Activated CD8-positive, alpha-beta T cell treated with anti-CD3 and anti-CD28 coated beads for 36 hours (primary cell): ENCODE results near the gene ANKZF1. TPM values are rescaled to one million over a fixed set of nuclear protein-coding genes. Genes with fewer than 3 reads are reported as not detected.

ENCODE experiments used
- ATAC-seq: fragments of 200-7000 bp; cut with Tn5 transposase; one replicate; pipeline ENCODE4 v1.10.0; 2021; ENCODE audit warnings: mild to moderate bottlenecking, moderate library complexity
- CTCF ChIA-PET: fragments of 350-600 bp; sonication (Branson Sonifier 250); formaldehyde crosslinking; loops from one replicate; lab custom pipeline; 2021; ENCODE audit warnings: antibody characterized with exemption; lab: Charles Lee
- POLR2A ChIA-PET: fragments of 350-600 bp; sonication (Branson Sonifier 250); formaldehyde crosslinking; loops from one replicate; lab custom pipeline; 2021; ENCODE audit warnings: antibody characterized with exemption; lab: Charles Lee
- DNase-seq: peaks from one replicate; pipeline ENCODE4 v3.0.0-alpha.2; 2020
- H3K27ac Mint-ChIP-seq: one replicate; pipeline ENCODE4 v1.8.0; 2021; ENCODE audit warnings: mild to moderate bottlenecking, mixed read lengths
- H3K27me3 Mint-ChIP-seq: one replicate; pipeline ENCODE4 v1.8.0; 2021; ENCODE audit warnings: mixed read lengths
- H3K36me3 Mint-ChIP-seq: one replicate; pipeline ENCODE4 v1.8.0; 2021; ENCODE audit warnings: low read depth, mixed read lengths
- H3K4me1 Mint-ChIP-seq: one replicate; pipeline ENCODE4 v1.8.0; 2021; ENCODE audit warnings: low read depth, mixed read lengths
- H3K4me3 Mint-ChIP-seq: one replicate; pipeline ENCODE4 v1.8.0; 2021; ENCODE audit warnings: mild to moderate bottlenecking, moderate library complexity, mixed read lengths
- H3K9me3 Mint-ChIP-seq: one replicate; pipeline ENCODE4 v1.8.0; 2021; ENCODE audit warnings: mixed read lengths
- intact Hi-C: fragments of 100-400 bp; cut with micrococcal nuclease; formaldehyde crosslinking; loops from one replicate; pipeline ENCODE4 v1.10.0; 2022
- total RNA-seq, 2 experiments: library from RNA; stranded (reverse); gene quantifications; one replicate each; pipeline ENCODE4 v1.2.3, GENCODE V29; 2021
- TF ChIP-seq, protein P1 (sequence below): fragments of 200-600 bp; IDR thresholded peaks from one replicate; pipeline ENCODE4 v1.8.0; 2022; ENCODE audit warnings: antibody characterized with exemption, mild to moderate bottlenecking

The ANKZF1 gene
- total RNA-seq, 2 experiments from 2014 or later: 216 to 217 TPM

DNA sequence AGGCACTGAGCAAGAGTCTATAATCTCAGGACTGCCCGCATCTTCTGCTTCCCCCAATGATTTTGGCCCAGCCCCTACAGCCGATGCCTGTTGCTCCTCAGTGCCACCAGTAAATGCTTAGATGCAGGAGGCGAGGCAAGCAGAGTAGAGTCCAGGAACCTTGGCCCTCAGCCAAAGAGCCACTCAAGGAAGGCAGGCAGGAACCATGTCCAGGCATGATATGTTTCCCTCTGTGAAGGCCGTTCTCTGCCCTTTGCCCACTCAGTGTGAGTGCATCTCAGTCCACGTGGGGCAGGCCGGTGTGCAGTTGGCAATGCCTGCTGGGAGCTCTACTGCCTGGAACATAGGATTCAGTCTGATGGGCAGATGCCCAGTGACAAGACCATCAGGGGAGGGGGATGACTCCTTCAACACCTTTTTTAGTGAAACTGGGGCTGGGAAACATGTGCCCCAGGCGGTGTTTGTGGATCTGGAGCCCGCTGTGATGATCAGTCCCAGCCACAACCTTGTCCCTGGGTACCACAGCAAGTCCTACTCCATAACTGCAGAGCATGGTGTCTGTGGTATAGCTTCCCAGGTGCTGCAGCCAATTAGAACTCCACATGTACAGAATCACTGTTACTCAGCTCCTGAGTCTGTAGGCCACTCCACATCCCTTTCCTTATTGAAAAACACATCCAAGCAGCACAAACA is 39.9 kb downstream of the ANKZF1 start:
- intact Hi-C loops: no loop called here
- Mint-ChIP-seq H3K4me3 (no peak overlapping the region), H3K4me1 (peaks cover 4% of the 10 kb centered on the region), H3K27ac (no peak overlapping the region), H3K9me3 (no peaks in the 10 kb centered on the region), H3K36me3 (no peaks in the 10 kb centered on the region), H3K27me3 (no peaks in the 10 kb centered on the region)
- ChIA-PET POLR2A (interaction anchor here (0.6 to 0.7 kb wide), 2 partner anchors 8 to 24 kb away, joined by 3 read pairs; partner anchors contain the start of gene STK16), CTCF (interaction anchor here (1.7 kb wide), 1 partner anchor 29 kb away, joined by 5 read pairs; no protein-coding TSS in a partner anchor)
- ATAC-seq (no peak), DNase-seq (no peak)
- TF ChIP-seq, protein P1, sequence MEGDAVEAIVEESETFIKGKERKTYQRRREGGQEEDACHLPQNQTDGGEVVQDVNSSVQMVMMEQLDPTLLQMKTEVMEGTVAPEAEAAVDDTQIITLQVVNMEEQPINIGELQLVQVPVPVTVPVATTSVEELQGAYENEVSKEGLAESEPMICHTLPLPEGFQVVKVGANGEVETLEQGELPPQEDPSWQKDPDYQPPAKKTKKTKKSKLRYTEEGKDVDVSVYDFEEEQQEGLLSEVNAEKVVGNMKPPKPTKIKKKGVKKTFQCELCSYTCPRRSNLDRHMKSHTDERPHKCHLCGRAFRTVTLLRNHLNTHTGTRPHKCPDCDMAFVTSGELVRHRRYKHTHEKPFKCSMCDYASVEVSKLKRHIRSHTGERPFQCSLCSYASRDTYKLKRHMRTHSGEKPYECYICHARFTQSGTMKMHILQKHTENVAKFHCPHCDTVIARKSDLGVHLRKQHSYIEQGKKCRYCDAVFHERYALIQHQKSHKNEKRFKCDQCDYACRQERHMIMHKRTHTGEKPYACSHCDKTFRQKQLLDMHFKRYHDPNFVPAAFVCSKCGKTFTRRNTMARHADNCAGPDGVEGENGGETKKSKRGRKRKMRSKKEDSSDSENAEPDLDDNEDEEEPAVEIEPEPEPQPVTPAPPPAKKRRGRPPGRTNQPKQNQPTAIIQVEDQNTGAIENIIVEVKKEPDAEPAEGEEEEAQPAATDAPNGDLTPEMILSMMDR: no peak

DNA sequence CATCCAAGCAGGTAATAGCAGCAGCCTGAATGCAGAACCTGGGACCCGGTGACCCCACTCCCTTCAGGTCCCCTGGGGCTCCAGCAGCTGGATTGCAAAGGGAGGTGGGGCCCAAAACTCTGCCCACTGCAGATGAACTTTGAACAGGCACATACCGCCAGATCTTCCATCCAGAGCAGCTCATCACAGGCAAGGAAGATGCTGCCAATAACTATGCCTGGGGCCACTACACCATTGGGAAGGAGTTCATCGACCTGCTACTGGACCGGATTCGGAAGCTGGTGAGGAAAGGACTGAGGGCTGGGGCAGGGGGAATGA is 40.4 kb downstream of the ANKZF1 start:
- ATAC-seq (no peak), DNase-seq (no peak)
- H3K36me3 Mint-ChIP-seq: no peaks in the 10 kb centered on the region
- H3K27ac Mint-ChIP-seq: no peak overlapping the region
- TF ChIP-seq, protein P1: no peak
- POLR2A ChIA-PET: interaction anchor here (0.7 kb wide), 1 partner anchor 8 kb away, joined by 3 read pairs; no protein-coding TSS in a partner anchor
- peaks cover 4% of the 10 kb centered on the region for H3K4me1 Mint-ChIP-seq
- intact Hi-C loops: no loop called here
- no peaks in the 10 kb centered on the region for H3K27me3 Mint-ChIP-seq
- CTCF ChIA-PET: interaction anchor here (1.7 kb wide), 1 partner anchor 29 kb away, joined by 5 read pairs; no protein-coding TSS in a partner anchor
- H3K9me3 Mint-ChIP-seq: no peaks in the 10 kb centered on the region
- no peak overlapping the region for H3K4me3 Mint-ChIP-seq

DNA sequence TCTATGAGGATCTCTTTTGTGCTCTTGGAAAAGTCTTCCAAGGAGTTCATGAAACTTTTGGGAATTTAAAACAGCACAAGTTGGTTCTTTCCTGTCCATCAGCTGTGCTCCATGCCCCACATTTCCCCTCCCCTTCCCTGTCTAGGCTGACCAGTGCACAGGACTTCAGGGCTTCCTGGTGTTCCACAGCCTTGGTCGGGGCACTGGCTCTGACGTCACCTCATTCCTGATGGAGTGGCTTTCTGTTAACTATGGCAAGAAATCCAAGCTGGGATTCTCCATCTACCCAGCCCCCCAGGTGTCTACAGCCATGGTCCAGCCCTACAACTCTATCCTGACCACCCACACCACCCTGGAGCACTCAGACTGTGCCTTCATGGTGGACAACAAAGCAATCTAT is 41.4 kb downstream of the ANKZF1 start:
- Mint-ChIP-seq H3K4me3 (no peak overlapping the region), H3K27ac (no peak overlapping the region), H3K4me1 (peaks cover 4% of the 10 kb centered on the region), H3K9me3 (no peaks in the 10 kb centered on the region), H3K36me3 (no peaks in the 10 kb centered on the region), H3K27me3 (no peaks in the 10 kb centered on the region)
- intact Hi-C loops: no loop called here
- POLR2A ChIA-PET: no interaction called here
- CTCF ChIA-PET: no interaction called here
- TF ChIP-seq, protein P1: no peak
- no peak for ATAC-seq
- no peak for DNase-seq

DNA sequence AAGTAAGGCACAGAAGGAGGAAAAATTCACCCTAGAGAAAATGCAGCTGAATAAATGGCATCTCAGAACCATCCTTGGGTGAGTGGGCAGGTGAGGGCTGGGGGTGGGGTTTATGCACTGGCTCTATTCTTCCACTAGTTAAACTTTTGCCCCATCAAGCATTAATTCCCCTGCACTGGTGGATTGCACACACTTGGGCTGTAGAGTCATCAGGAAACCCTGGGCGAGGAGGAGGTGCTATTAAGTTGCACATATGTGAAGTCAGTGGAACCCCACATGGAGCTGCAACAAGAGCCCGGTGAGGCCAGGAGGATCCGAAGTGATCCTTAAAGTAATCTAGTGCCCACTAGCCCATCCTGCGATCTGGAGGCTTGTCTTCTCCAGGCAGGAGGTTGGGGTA is 42.8 kb downstream of the ANKZF1 start:
- H3K9me3 Mint-ChIP-seq: no peaks in the 10 kb centered on the region
- no peak for ATAC-seq
- H3K27me3 Mint-ChIP-seq: no peaks in the 10 kb centered on the region
- H3K4me3 Mint-ChIP-seq: no peak overlapping the region
- ChIA-PET CTCF (interaction anchor here (15.5 kb wide), 1 partner anchor 24 kb away, joined by 336 read pairs; no protein-coding TSS in a partner anchor), POLR2A (no interaction called here)
- TF ChIP-seq, protein P1: no peak
- DNase-seq: no peak
- no peak overlapping the region for H3K27ac Mint-ChIP-seq
- intact Hi-C loops: no loop called here
- peaks cover 5% of the 10 kb centered on the region for H3K4me1 Mint-ChIP-seq
- no peaks in the 10 kb centered on the region for H3K36me3 Mint-ChIP-seq

DNA sequence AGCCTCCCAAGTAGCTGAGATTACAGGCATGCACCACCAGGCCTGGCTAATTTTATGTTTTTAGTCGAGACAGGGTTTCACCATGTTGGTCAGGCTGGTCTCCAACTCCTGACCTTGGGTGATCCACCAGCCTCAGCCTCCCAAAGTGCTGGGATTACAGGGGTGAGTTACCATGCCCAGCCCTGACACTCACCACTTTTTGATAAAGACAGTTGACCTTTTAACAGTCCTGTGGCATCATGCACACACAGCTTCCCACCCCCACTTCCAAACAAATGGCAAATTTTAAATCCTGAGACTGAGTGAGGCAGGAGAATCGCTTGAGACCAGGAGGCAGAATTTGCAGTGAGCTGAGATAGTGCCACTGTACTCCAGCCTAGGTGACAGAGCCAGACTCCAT is 43.4 kb downstream of the ANKZF1 start:
- no peak for DNase-seq
- intact Hi-C loops: no loop called here
- ATAC-seq: no peak
- Mint-ChIP-seq H3K36me3 (no peaks in the 10 kb centered on the region), H3K4me1 (peaks cover 11% of the 10 kb centered on the region), H3K9me3 (no peaks in the 10 kb centered on the region), H3K27me3 (no peaks in the 10 kb centered on the region), H3K27ac (no peak overlapping the region), H3K4me3 (no peak overlapping the region)
- CTCF ChIA-PET: interaction anchor here (15.5 kb wide), 1 partner anchor 24 kb away, joined by 336 read pairs; no protein-coding TSS in a partner anchor
- POLR2A ChIA-PET: interaction anchor here (1.3 kb wide), 1 partner anchor 55 kb away, joined by 3 read pairs; no protein-coding TSS in a partner anchor
- TF ChIP-seq, protein P1: no peak
